ENCODE data around the gene MAML3.

MAML3 gene

GRCh38 chr4:140065393-140065792, 88.6 kb downstream of the MAML3 start:
- in situ Hi-C loops (cut with MboI; ENCODE audit: low sequenced_read_pairs, unreplicated experiment): no loop called here
- TF ChIP-seq CTCF (IDR thresholded peaks at IDR 0.05; ENCODE audit: borderline replicate concordance, control extremely low read depth, extremely low read depth, insufficient read depth, missing control alignments): no peak
- DNase-seq (ENCODE audit: low spot score): no peak

GRCh38 chr4:140061659-140062289, 92.2 kb downstream of the MAML3 start:
- DNase-seq (ENCODE audit: low spot score): no peak
- TF ChIP-seq CTCF (IDR thresholded peaks at IDR 0.05; ENCODE audit: borderline replicate concordance, control extremely low read depth, extremely low read depth, insufficient read depth, missing control alignments): no peak
- in situ Hi-C loops (cut with MboI; ENCODE audit: low sequenced_read_pairs, unreplicated experiment): no loop called here

- DNase-seq (ENCODE audit: low spot score): no peak
- no peak for TF ChIP-seq CTCF (IDR thresholded peaks at IDR 0.05; ENCODE audit: borderline replicate concordance, control extremely low read depth, extremely low read depth, insufficient read depth, missing control alignments)
- in situ Hi-C loops (cut with MboI; ENCODE audit: low sequenced_read_pairs, unreplicated experiment): no loop called here
Observed at GRCh38 chr4:140061194-140061593, 92.8 kb downstream of the MAML3 start.

GRCh38 chr4:140059159-140059558, 94.8 kb downstream of the MAML3 start:
- in situ Hi-C loops (cut with MboI; ENCODE audit: low sequenced_read_pairs, unreplicated experiment): no loop called here
- TF ChIP-seq CTCF (IDR thresholded peaks at IDR 0.05; ENCODE audit: borderline replicate concordance, control extremely low read depth, extremely low read depth, insufficient read depth, missing control alignments): no peak
- DNase-seq (ENCODE audit: low spot score): no peak

- in situ Hi-C loops (cut with MboI; ENCODE audit: low sequenced_read_pairs, unreplicated experiment): no loop called here
- TF ChIP-seq CTCF (IDR thresholded peaks at IDR 0.05; ENCODE audit: borderline replicate concordance, control extremely low read depth, extremely low read depth, insufficient read depth, missing control alignments): no peak
- no peak for DNase-seq (ENCODE audit: low spot score)
Observed at GRCh38 chr4:140057701-140058100, 96.3 kb downstream of the MAML3 start.

GRCh38 chr4:140056015-140056414, 98.0 kb downstream of the MAML3 start:
- in situ Hi-C loops (cut with MboI; ENCODE audit: low sequenced_read_pairs, unreplicated experiment): no loop called here
- no peak for DNase-seq (ENCODE audit: low spot score)
- TF ChIP-seq CTCF (IDR thresholded peaks at IDR 0.05; ENCODE audit: borderline replicate concordance, control extremely low read depth, extremely low read depth, insufficient read depth, missing control alignments): no peak
